HepG2 (cell line): ENCODE results near the gene NAA38. TPM values are rescaled to one million over a fixed set of nuclear protein-coding genes. Genes with fewer than 3 reads are reported as not detected.
A peak's percentile ranks its signal among the peaks of the same experiment; 100 is the strongest.

Experiments
- BRCA1 ChIP-seq: sonication (generic); formaldehyde crosslinking; IDR thresholded peaks from 2 replicates; pipeline ENCODE4 v1.4.0; 2020; ENCODE audit warnings: missing genetic modification reagents
- CREB3 ChIP-seq: sonication (generic); formaldehyde crosslinking; IDR thresholded peaks from 2 replicates; pipeline ENCODE4 v1.5.0; 2020; ENCODE audit warnings: missing genetic modification reagents
- CTCF ChIP-seq: sonication (generic); formaldehyde crosslinking; IDR thresholded peaks from 2 replicates; pipeline ENCODE4 v1.5.0; 2020; ENCODE audit warnings: mild to moderate bottlenecking, missing genetic modification reagents, moderate library complexity
- ELF3 ChIP-seq: IDR thresholded peaks from 2 replicates; pipeline ENCODE4 v1.6.1; 2016; ENCODE audit warnings: missing genetic modification reagents, missing compliant biosample characterization
- HNRNPH1 ChIP-seq: fragments of 200-400 bp; formaldehyde crosslinking; optimal IDR thresholded peaks from 2 replicates; pipeline ENCODE3; 2017; ENCODE audit warnings: mild to moderate bottlenecking, low read depth, low read length
- IKZF1 ChIP-seq: fragments of 450-650 bp; IDR thresholded peaks from 2 replicates; pipeline ENCODE4 v1.7.1; 2016
- IRF9 ChIP-seq: sonication (generic); formaldehyde crosslinking; IDR thresholded peaks from 2 replicates; pipeline ENCODE4 v1.8.0; 2022; ENCODE audit warnings: missing genetic modification reagents, mild to moderate bottlenecking, borderline replicate concordance
- KMT2A ChIP-seq: sonication (generic); formaldehyde crosslinking; IDR thresholded peaks from 2 replicates; pipeline ENCODE4 v1.4.0; 2020; ENCODE audit warnings: missing genetic modification reagents
- MAX ChIP-seq: IDR thresholded peaks from 2 replicates; pipeline ENCODE4 v1.6.1; 2012; ENCODE audit warnings: inconsistent platforms
- MEIS1 ChIP-seq: sonication (generic); formaldehyde crosslinking; IDR thresholded peaks from 2 replicates; pipeline ENCODE4 v1.9.0; 2021; ENCODE audit warnings: mild to moderate bottlenecking, missing genetic modification reagents, moderate library complexity, borderline replicate concordance
- PCBP2 ChIP-seq: fragments of 200-400 bp; formaldehyde crosslinking; optimal IDR thresholded peaks from 2 replicates; pipeline ENCODE3; 2018; ENCODE audit warnings: low read length, low read depth; ENCODE audit not compliant: poor library complexity, severe bottlenecking
- RFXANK ChIP-seq: IDR thresholded peaks from 2 replicates; pipeline ENCODE4 v1.6.1; 2016
- SNAI1 ChIP-seq: sonication (generic); formaldehyde crosslinking; IDR thresholded peaks from 2 replicates; pipeline ENCODE4 v1.5.0; 2020; ENCODE audit warnings: mild to moderate bottlenecking, missing genetic modification reagents, borderline replicate concordance
- STAG1 ChIP-seq: sonication (generic); formaldehyde crosslinking; IDR thresholded peaks from 2 replicates; pipeline ENCODE4 v1.4.0; 2020; ENCODE audit warnings: missing genetic modification reagents
- TARDBP ChIP-seq: sonication (generic); formaldehyde crosslinking; IDR thresholded peaks from 2 replicates; pipeline ENCODE4 v1.8.0; 2022; ENCODE audit warnings: mild to moderate bottlenecking, missing genetic modification reagents
- TOE1 ChIP-seq: sonication (generic); formaldehyde crosslinking; IDR thresholded peaks from 2 replicates; pipeline ENCODE4 v1.4.0; 2020; ENCODE audit warnings: mild to moderate bottlenecking, missing genetic modification reagents
- ZBTB37 ChIP-seq: sonication (generic); formaldehyde crosslinking; IDR thresholded peaks from 2 replicates; pipeline ENCODE4 v1.4.0; 2020; ENCODE audit warnings: mild to moderate bottlenecking, missing genetic modification reagents
- ZC3H13 ChIP-seq: sonication (generic); formaldehyde crosslinking; IDR thresholded peaks from 2 replicates; pipeline ENCODE4 v1.8.1; 2023; ENCODE audit warnings: mild to moderate bottlenecking, missing genetic modification reagents, moderate library complexity
- ZMAT3 ChIP-seq: sonication (generic); formaldehyde crosslinking; conservative IDR thresholded peaks from 2 replicates; pipeline ENCODE4 v1.7.0; 2021; ENCODE audit warnings: missing genetic modification reagents
- ZNF160 ChIP-seq: sonication (generic); formaldehyde crosslinking; IDR thresholded peaks from 2 replicates; pipeline ENCODE4 v1.8.0; 2022; ENCODE audit warnings: mild to moderate bottlenecking, inconsistent platforms, missing genetic modification reagents
- ZNF232 ChIP-seq: sonication (generic); formaldehyde crosslinking; IDR thresholded peaks from 2 replicates; pipeline ENCODE4 v1.4.0; 2020; ENCODE audit warnings: missing genetic modification reagents, borderline replicate concordance
- ZNF260 ChIP-seq: sonication (generic); formaldehyde crosslinking; IDR thresholded peaks from 2 replicates; pipeline ENCODE4 v1.4.0; 2020; ENCODE audit warnings: missing genetic modification reagents, low read depth, mild to moderate bottlenecking, borderline replicate concordance
- ZNF552 ChIP-seq: sonication (generic); formaldehyde crosslinking; IDR thresholded peaks from 2 replicates; pipeline ENCODE4 v1.9.0; 2022; ENCODE audit warnings: missing genetic modification reagents, mild to moderate bottlenecking, borderline replicate concordance
- ZNF644 ChIP-seq: IDR thresholded peaks from 2 replicates; pipeline ENCODE4 v1.6.1; 2016; ENCODE audit warnings: low read depth
- ZNF839 ChIP-seq: sonication (generic); formaldehyde crosslinking; IDR thresholded peaks from 2 replicates; pipeline ENCODE4 v1.4.0; 2020; ENCODE audit warnings: missing genetic modification reagents, mild to moderate bottlenecking, borderline replicate concordance
- ZSCAN29 ChIP-seq: sonication (generic); formaldehyde crosslinking; conservative IDR thresholded peaks from 2 replicates; pipeline ENCODE4 v1.4.0; 2020; ENCODE audit warnings: mild to moderate bottlenecking, missing genetic modification reagents
- polyA plus RNA-seq, 8 experiments: library from polyadenylated mRNA; depleted of rRNA in 3 of 8; stranded (reverse) in 7 of 8; unstranded in 1 of 8; fragments of >200 nt; fragmentation: Illumina TruSeq in 4 of 8; extraction: Trizol in 4 of 8; gene quantifications; 2 replicates each; pipeline versions ENCODE4 v1.2.1 to v1.2.3, GENCODE V29; 2011 to 2016; ENCODE audit warnings: low read depth in 4 of 8, missing spikeins in 1 of 8, mixed read lengths in 1 of 8; ENCODE audit not compliant: insufficient read depth in 1 of 8
- total RNA-seq, 5 experiments: library from RNA; depleted of rRNA; stranded (reverse); fragments of >200 nt; fragmentation: Illumina TruSeq; extraction: Trizol; gene quantifications; 2 replicates each; pipeline ENCODE4 v1.2.3, GENCODE V29; 2016; ENCODE audit warnings: low read depth in 1 of 5

NAA38 gene
- total and polyA plus RNA-seq, 2 of the 13 experiments (the other 11 are each of a cell fraction or from before 2014, with no cell fraction given) = 46.9 to 91.6 TPM

- no peak for TF ChIP-seq CTCF
- TF ChIP-seq BRCA1 = no peak
- no peak for TF ChIP-seq ZSCAN29 (CRISPR knock-in tag)
- TF ChIP-seq CREB3 (CRISPR knock-in tag) = no peak
- TF ChIP-seq STAG1 = no peak
- no peak for TF ChIP-seq IKZF1
- TF ChIP-seq KMT2A (CRISPR knock-in tag) = no peak; the same call in 1 of the 2 replicates
- peak; percentile 83 for TF ChIP-seq MAX
- TF ChIP-seq MEIS1 (CRISPR knock-in tag) = no peak
- TF ChIP-seq PCBP2 = no peak
- no peak for TF ChIP-seq ZC3H13 (CRISPR knock-in tag)
- peak; percentile 26; the same call in 1 of the 2 replicates for TF ChIP-seq ZMAT3 (CRISPR knock-in tag)
- TF ChIP-seq IRF9 = peak; percentile 52; the same call in 1 of the 2 replicates
- no peak for TF ChIP-seq ZNF232 (CRISPR knock-in tag)
- no peak for TF ChIP-seq ELF3 (CRISPR knock-in tag)
- TF ChIP-seq ZNF552 = peak; percentile 33; the same call in 1 of the 2 replicates
- peak; percentile 62; the same call in 1 of the 2 replicates for TF ChIP-seq TARDBP
- TF ChIP-seq TOE1 (CRISPR knock-in tag) = no peak
- no peak for TF ChIP-seq HNRNPH1
- no peak for TF ChIP-seq RFXANK (CRISPR knock-in tag)
- no peak for TF ChIP-seq SNAI1 (CRISPR knock-in tag)
- 0 out of 2 replicates have a peak, but pooled peaks have one; percentile 26 for TF ChIP-seq ZNF160 (CRISPR knock-in tag)
- TF ChIP-seq ZNF839 (CRISPR knock-in tag) = no peak
- TF ChIP-seq ZBTB37 = no peak
- no peak for TF ChIP-seq ZNF260
- TF ChIP-seq ZNF644 (CRISPR knock-in tag) = no peak
These were observed 558 bp upstream of the NAA38 start, which contains the start of gene CYB5D1 (continued) for GRCh38 chr17:7857713-7858521.
